Measurements from ENCODE around the gene KCTD13.
"Not testable (repeated sequence)": the region's sequence is repeated elsewhere in the genome, so short reads cannot be mapped to it uniquely, and the experiment has no call there.

The KCTD13 gene

DNA sequence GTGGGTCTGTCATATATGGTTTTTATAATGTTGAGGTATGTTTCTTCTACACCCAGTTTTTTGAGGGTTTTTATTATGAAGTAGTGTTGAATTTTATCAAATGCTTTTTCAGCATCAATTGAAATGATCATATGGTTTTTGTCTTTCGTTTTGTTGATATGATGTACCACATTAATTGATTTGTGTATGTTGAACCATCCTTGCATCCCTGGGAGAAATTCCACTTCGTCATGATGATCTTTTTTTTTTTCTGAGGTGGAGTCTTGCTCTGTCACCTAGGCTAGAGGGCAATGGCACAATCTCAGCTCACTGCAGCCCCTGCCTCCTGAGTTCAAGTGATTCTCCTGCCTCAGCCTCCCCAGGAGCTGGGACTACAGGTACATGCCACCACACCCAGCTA lies 21.9 kb upstream of the KCTD13 start:
- DNase-seq (ENCODE audit: low read depth, low spot score): no peak
- H3K27ac ChIP-seq: no peak overlapping the region

- DNase-seq (ENCODE audit: low read depth, low spot score): peak; percentile 86
- H3K27ac ChIP-seq: peak overlapping the region; percentile 79
Measured at GRCh38 chr16:29943846-29944799, 18.1 kb upstream of the KCTD13 start.

GRCh38 chr16:29940656-29941055 lies 14.6 kb upstream of the KCTD13 start:
- no peak overlapping the region for H3K27ac ChIP-seq

DNA sequence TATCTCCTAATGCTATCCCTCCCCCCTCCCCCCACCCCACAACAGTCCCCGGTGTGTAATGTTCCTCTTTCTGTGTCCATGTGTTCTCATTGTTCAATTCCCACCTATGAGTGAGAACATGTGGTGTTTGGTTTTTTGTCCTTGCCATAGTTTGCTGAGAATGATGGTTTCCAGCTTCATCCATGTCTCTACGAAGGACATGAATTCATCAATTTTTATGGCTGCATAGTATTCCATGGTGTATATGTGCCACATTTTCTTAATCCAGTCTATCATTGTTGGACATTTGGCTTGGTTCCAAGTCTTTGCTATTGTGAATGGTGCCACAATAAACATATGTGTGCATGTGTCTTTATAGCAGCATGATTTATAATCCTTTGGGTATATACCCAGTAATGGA lies 5.7 kb upstream of the KCTD13 start:
- DNase-seq (ENCODE audit: low read depth, low spot score); H3K27ac ChIP-seq: not testable (repeated sequence)

More at GRCh38 chr16:29940656-29941055, 14.6 kb upstream of the KCTD13 start:
- no peak for DNase-seq (ENCODE audit: low read depth, low spot score)

GRCh38 chr16:29927070-29927905 lies 1.3 kb upstream of the KCTD13 start:
- no peak for DNase-seq (ENCODE audit: low read depth, low spot score)
- H3K27ac ChIP-seq: no peak overlapping the region

DNA sequence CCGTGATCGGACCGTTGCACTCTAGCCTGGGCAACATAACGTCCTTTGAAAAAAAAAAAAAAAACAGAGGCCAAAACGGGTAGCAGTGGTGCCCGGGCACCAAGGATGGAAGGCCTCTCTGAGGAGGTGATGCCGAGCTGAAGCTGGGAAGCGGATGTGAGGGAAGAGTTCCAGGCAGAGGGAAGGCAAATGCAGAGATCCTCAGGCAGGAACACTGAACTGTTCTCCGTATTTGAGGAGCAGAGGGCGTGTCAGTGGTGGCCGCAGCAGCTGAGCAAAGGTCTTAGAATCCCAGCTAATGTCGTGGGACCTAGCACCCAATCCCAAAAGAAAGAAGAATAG lies 656 bp upstream of the KCTD13 start:
- no peak for DNase-seq (ENCODE audit: low read depth, low spot score)
- H3K27ac ChIP-seq: peak overlapping the region; percentile 25

GRCh38 chr16:29925105-29925756 lies 795 bp downstream of the KCTD13 start:
- DNase-seq (ENCODE audit: low read depth, low spot score): no peak
- no peak overlapping the region for H3K27ac ChIP-seq

GRCh38 chr16:29922986-29923501 lies 3.0 kb downstream of the KCTD13 start:
- no peak overlapping the region for H3K27ac ChIP-seq
- DNase-seq (ENCODE audit: low read depth, low spot score): no peak

- DNase-seq (ENCODE audit: low read depth, low spot score): no peak
- H3K27ac ChIP-seq: no peak overlapping the region
Measured at GRCh38 chr16:29922326-29922725, 3.7 kb downstream of the KCTD13 start.

GRCh38 chr16:29921034-29921385 lies 5.0 kb downstream of the KCTD13 start:
- no peak overlapping the region for H3K27ac ChIP-seq
- no peak for DNase-seq (ENCODE audit: low read depth, low spot score)

- no peak overlapping the region for H3K27ac ChIP-seq
Measured at GRCh38 chr16:29920288-29921033, 5.6 kb downstream of the KCTD13 start.

DNA sequence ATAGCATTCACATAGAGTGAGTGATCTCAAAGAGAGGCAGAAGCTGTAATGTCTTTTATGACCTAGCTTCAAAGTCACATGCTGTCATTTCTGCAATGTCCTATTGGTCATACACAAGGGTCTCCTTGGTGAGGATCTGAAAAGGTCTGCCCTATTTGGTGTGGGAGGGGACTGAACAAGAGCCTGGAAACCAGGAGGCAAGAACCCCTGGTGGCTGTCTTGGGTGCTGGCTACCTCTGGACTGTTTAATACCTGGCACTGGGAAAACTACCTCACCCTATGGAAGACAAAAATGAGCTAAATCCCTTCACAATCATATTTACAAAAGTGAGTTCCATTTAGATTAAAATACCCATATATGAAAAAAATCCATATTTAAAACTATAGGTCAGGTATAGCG lies 9.0 kb downstream of the KCTD13 start:
- H3K27ac ChIP-seq: no peak overlapping the region
- no peak for DNase-seq (ENCODE audit: low read depth, low spot score)

More at GRCh38 chr16:29920288-29921033, 5.6 kb downstream of the KCTD13 start:
- no peak for DNase-seq (ENCODE audit: low read depth, low spot score)

DNA sequence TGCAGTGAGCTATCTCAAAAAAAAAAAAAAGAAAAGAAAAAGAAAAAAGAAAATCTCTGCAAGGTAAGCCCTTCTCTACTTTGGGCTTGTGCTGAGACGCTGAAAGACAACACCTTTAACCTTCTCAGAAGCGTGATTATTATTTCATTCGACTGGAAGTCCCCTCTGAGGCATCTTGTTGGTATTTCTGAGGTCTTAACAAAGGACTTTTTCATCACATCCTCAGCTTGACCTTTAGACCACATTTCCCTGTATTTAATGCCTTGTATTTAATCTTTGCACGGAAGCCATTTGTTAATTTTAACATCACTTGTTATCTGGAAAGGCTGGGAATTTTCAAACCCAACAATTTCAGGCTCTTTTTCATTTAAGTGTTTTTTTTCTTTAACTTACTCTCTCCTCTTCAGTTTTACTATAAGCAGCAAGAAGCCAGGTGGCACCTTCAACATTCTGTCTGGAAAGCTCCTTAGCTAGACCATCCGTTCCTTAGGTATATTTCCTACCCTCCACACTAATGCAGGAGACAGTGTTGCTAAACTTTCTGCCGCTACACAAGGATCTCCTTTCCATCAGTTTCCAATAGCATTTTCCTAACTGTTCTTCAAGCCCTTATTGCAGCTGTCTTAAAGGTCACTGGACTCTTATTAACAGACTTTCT lies 10.3 kb downstream of the KCTD13 start:
- H3K27ac ChIP-seq: no peak overlapping the region
- no peak for DNase-seq (ENCODE audit: low read depth, low spot score)

- DNase-seq (ENCODE audit: low read depth, low spot score): no peak
- H3K27ac ChIP-seq: no peak overlapping the region
Measured at GRCh38 chr16:29913514-29913913, 12.5 kb downstream of the KCTD13 start.

- DNase-seq (ENCODE audit: low read depth, low spot score): no peak
Measured at GRCh38 chr16:29912087-29912486, 13.9 kb downstream of the KCTD13 start.

DNA sequence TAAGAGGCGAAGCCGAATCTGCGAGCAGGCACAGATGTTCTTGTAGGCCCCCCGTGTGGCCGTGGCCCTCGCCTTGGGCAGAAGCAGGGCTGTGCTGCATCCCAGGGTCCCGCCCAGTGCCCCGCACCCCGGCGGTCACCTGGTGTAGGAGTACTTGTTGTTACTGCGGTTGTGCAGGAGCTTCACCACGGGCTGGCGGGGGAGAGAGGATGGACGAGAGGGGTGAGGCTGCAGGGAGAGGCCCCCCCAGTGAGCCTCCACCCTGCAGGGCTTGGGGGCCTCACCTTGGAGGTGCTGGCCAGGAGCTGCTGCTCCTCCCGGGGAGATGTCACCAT lies 14.4 kb downstream of the KCTD13 start:
- no peak overlapping the region for H3K27ac ChIP-seq
- DNase-seq (ENCODE audit: low read depth, low spot score): no peak

More at GRCh38 chr16:29912087-29912486, 13.9 kb downstream of the KCTD13 start:
- H3K27ac ChIP-seq: no peak overlapping the region

GRCh38 chr16:29910819-29911675 lies 15.0 kb downstream of the KCTD13 start:
- no peak for DNase-seq (ENCODE audit: low read depth, low spot score)

DNA sequence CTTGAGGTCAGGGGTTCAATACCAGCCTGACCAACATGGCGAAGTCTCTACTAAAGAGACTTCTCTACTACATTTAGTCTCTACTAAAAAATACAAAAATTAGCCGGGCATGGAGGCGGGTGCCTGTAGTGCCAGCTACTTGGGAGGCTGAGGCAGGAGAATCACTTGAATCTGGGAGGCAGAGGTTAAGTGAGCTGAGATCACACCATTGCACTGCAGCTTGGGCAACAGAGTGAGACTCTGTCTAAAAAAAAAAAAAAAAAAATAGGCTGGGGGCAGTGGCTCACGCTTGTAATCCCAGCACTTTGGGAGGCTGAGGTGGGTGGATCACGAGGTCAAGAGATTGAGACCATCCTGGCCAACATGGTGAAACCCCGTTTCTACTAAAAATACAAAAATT lies 16.2 kb downstream of the KCTD13 start:
- not testable (repeated sequence) for H3K27ac ChIP-seq; DNase-seq (ENCODE audit: low read depth, low spot score)

More at GRCh38 chr16:29910819-29911675, 15.0 kb downstream of the KCTD13 start:
- H3K27ac ChIP-seq: no peak overlapping the region
